AG04449 (cell line): ENCODE results near the gene KLF8.

ENCODE experiments used
- CTCF ChIA-PET: fragments of 350-600 bp; formaldehyde crosslinking; extraction: SDS; loops from one replicate; lab custom pipeline; 2021; ENCODE audit warnings: antibody characterized with exemption; lab: Yijun Ruan, JAX
- POLR2A ChIA-PET: fragments of 400-600, 350-600 bp; formaldehyde crosslinking; extraction: SDS; loops from one replicate; lab custom pipeline; 2020; ENCODE audit warnings: antibody characterized with exemption, inconsistent platforms; lab: Yijun Ruan, JAX
- DNase-seq: peaks from one replicate; pipeline ENCODE4 v3.0.0-alpha.2; 2010; ENCODE audit warnings: low read depth, low spot score
- H3K4me3 ChIP-seq: 2 replicates; pipeline ENCODE4 v1.5.1; 2011; ENCODE audit warnings: low read depth, mild to moderate bottlenecking, control low read depth, low read length
- CTCF ChIP-seq: IDR thresholded peaks from one replicate; pipeline ENCODE4 v1.5.1; 2011; ENCODE audit warnings: mild to moderate bottlenecking, moderate library complexity, low read length, control low read depth, inconsistent platforms; ENCODE audit not compliant: insufficient read depth; ENCODE audit errors: missing control alignments

Gene KLF8

GRCh38 chrX:56288608-56289007 lies 56.5 kb downstream of the KLF8 start:
- CTCF ChIA-PET: no interaction called here
- TF ChIP-seq CTCF: no peak
- no peak overlapping the region for H3K4me3 ChIP-seq
- DNase-seq: no peak
- POLR2A ChIA-PET: no interaction called here

GRCh38 chrX:56289449-56289848 lies 57.3 kb downstream of the KLF8 start:
- POLR2A ChIA-PET: no interaction called here

GRCh38 chrX:56308726-56309125 lies 76.6 kb downstream of the KLF8 start:
- CTCF ChIA-PET: no interaction called here
- no peak for TF ChIP-seq CTCF
- no peak overlapping the region for H3K4me3 ChIP-seq
- POLR2A ChIA-PET: no interaction called here
- no peak for DNase-seq

More at GRCh38 chrX:56289449-56289848, 57.3 kb downstream of the KLF8 start:
- no peak overlapping the region for H3K4me3 ChIP-seq
- TF ChIP-seq CTCF: no peak
- CTCF ChIA-PET: no interaction called here
- DNase-seq: no peak

- H3K4me3 ChIP-seq: no peak overlapping the region
- POLR2A ChIA-PET: no interaction called here
- TF ChIP-seq CTCF: no peak
- DNase-seq: no peak
- CTCF ChIA-PET: no interaction called here
These were observed 77.7 kb downstream of the KLF8 start for GRCh38 chrX:56309881-56310280.

- no peak for DNase-seq
- ChIA-PET CTCF (no interaction called here), POLR2A (no interaction called here)
These were observed 78.4 kb downstream of the KLF8 start for GRCh38 chrX:56310581-56310980.

GRCh38 chrX:56313308-56313707 lies 81.2 kb downstream of the KLF8 start:
- ChIA-PET POLR2A (no interaction called here), CTCF (no interaction called here)
- no peak overlapping the region for H3K4me3 ChIP-seq
- no peak for TF ChIP-seq CTCF
- no peak for DNase-seq

More at GRCh38 chrX:56310581-56310980, 78.4 kb downstream of the KLF8 start:
- no peak for TF ChIP-seq CTCF
- no peak overlapping the region for H3K4me3 ChIP-seq
